Transverse colon (tissue), 4 donors: ENCODE results near the gene SLAMF8. TPM values are rescaled to one million over a fixed set of nuclear protein-coding genes. Genes with fewer than 3 reads are reported as not detected.

Source experiments
- DNase-seq: peaks from one replicate; pipeline ENCODE4 v3.0.0-alpha.2; 2019
- H3K27ac ChIP-seq, 4 donors: fragments of 200-600 bp; sonication (generic); 2 replicates each; pipeline ENCODE4 v1.5.1; 2016 to 2018; ENCODE audit warnings: inconsistent platforms in 4 of 4
- H3K27me3 ChIP-seq: fragments of 200-600 bp; sonication (generic); 2 replicates; pipeline ENCODE4 v1.5.1; 2017; ENCODE audit warnings: inconsistent platforms
- H3K36me3 ChIP-seq, 4 donors: fragments of 200-600 bp; sonication (generic); 2 replicates each; pipeline ENCODE4 v1.5.1; 2017 to 2019; ENCODE audit warnings: inconsistent platforms in 4 of 4
- H3K4me1 ChIP-seq, 4 donors: fragments of 200-600 bp; sonication (generic); 2 replicates each; pipeline ENCODE4 v1.5.1; 2017 to 2020; ENCODE audit warnings: inconsistent platforms in 4 of 4
- H3K4me3 ChIP-seq, 4 donors: fragments of 200-600 bp; sonication (generic); 1 replicate in 1 of 4; 2 replicates in 3 of 4; pipeline versions ENCODE4 v1.5.1 to v1.6.1; 2017 to 2019; ENCODE audit warnings: inconsistent platforms in 4 of 4
- H3K9me3 ChIP-seq, 2 donors: fragments of 200-600 bp; sonication (generic); 2 replicates each; pipeline ENCODE4 v1.5.1; 2017 to 2019; ENCODE audit warnings: inconsistent platforms in 2 of 2
- EP300 ChIP-seq: sonication (generic); formaldehyde crosslinking; IDR thresholded peaks from one replicate; pipeline ENCODE4 v1.6.1; 2017; ENCODE audit warnings: antibody characterized with exemption, low read depth
- POLR2A ChIP-seq: fragments of 450-650 bp; IDR thresholded peaks from one replicate; pipeline ENCODE4 v1.6.1; 2016; ENCODE audit warnings: antibody characterized with exemption, mild to moderate bottlenecking, moderate library complexity
- POLR2AphosphoS5 ChIP-seq, 3 donors: sonication (generic); formaldehyde crosslinking; IDR thresholded peaks; one replicate each; pipeline ENCODE4 v1.6.1; 2016; ENCODE audit warnings: antibody characterized with exemption in 3 of 3
- WGBS, 2 donors: methylation state at CpG; one replicate each; pipeline ENCODE4 v1.1.5; 2018; ENCODE audit warnings: low coverage in 1 of 2; 5-methylcytosine and 5-hydroxymethylcytosine counted together
- in situ Hi-C, 4 donors: fragments of 200-750 bp; cut with MboI; loops; one replicate each; pipeline versions ENCODE4 v1.15.0 to v1.15.1; 2017; ENCODE audit warnings: low sequenced_read_pairs in 3 of 4, low pct_ligation_motif_present in 1 of 4, low pct_unique_long_range_greater_than_20kb in 1 of 4
- intact Hi-C: fragments of 100-400 bp; cut with DNase I; formaldehyde crosslinking; loops from one replicate; pipeline ENCODE4 v1.15.1; 2023; ENCODE audit warnings: low total_unique reads
- total RNA-seq, 4 donors: library from RNA; depleted of rRNA; stranded (reverse); fragments of >200 nt; gene quantifications; one replicate each; pipeline ENCODE4 v1.1.0, GENCODE V29; 2016
- TF ChIP-seq, protein P1 (sequence below), 5 experiments: fragments of 200-600 bp in 3 of 5; fragments of 450-650 bp in 2 of 5; sonication (generic) in 3 of 5; IDR thresholded peaks; 1 replicate in 2 of 5; 2 replicates in 3 of 5; pipeline ENCODE4 v1.5.1; 2016 to 2017; ENCODE audit warnings: antibody characterized with exemption in 5 of 5, inconsistent platforms in 3 of 5, mild to moderate bottlenecking in 2 of 5, moderate library complexity in 1 of 5

SLAMF8 gene
- total RNA-seq, 4 donors from 2014 or later: 0.37 to 7.1 (median 2.3) TPM

DNA sequence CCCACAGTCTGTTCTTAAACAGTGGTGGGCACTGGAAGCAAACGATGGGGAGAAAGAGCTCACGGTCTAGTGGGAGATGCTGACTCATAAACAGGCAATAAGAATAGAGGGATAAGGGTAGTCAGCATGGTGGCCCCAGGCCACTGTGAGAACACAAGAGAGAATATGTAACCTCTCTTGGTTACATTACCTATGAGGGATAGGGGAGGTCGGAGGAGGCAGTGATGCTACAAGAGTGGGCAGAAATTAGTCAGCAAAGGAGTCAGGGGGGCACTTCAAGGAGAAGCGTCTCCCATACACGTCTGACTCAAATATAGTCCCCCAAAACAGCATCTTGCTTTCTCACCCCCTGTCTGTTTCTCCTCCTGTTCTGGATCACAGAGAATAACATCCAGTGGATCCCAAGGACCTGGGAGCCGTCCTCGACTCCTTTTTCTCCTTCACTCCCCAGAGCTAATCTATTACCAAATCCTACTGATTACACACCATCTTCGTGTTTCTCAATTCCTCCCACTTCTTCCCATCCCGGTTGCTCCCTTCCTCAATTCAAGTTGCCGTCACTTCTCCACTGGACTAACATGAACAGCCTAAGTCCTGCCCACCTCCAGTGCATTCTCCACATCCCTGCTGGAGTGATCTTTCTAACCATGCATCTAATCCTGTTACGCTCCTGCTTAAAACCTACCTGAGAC, 2.1 kb downstream of the SLAMF8 start:
- no peaks in the 10 kb centered on the region for H3K36me3 ChIP-seq
- 74 to 87% methylated on average over 10 to 11 of the region's 11 CpGs for WGBS, 2 donors
- peaks cover 0 to 8% (median 0%) of the 10 kb centered on the region in 4 donors for H3K4me1 ChIP-seq
- DNase-seq: no peak
- H3K4me3 ChIP-seq: no peak overlapping the region
- no peaks in the 10 kb centered on the region for H3K27me3 ChIP-seq
- no peak overlapping the region for H3K27ac ChIP-seq
- no peaks in the 10 kb centered on the region for H3K9me3 ChIP-seq
- no peak for TF ChIP-seq EP300
- TF ChIP-seq, protein P1, sequence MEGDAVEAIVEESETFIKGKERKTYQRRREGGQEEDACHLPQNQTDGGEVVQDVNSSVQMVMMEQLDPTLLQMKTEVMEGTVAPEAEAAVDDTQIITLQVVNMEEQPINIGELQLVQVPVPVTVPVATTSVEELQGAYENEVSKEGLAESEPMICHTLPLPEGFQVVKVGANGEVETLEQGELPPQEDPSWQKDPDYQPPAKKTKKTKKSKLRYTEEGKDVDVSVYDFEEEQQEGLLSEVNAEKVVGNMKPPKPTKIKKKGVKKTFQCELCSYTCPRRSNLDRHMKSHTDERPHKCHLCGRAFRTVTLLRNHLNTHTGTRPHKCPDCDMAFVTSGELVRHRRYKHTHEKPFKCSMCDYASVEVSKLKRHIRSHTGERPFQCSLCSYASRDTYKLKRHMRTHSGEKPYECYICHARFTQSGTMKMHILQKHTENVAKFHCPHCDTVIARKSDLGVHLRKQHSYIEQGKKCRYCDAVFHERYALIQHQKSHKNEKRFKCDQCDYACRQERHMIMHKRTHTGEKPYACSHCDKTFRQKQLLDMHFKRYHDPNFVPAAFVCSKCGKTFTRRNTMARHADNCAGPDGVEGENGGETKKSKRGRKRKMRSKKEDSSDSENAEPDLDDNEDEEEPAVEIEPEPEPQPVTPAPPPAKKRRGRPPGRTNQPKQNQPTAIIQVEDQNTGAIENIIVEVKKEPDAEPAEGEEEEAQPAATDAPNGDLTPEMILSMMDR (IDR thresholded peaks at IDR 0.05): no peak
- TF ChIP-seq POLR2AphosphoS5 (IDR thresholded peaks at IDR 0.05): no peak
- TF ChIP-seq POLR2A: no peak
- in situ Hi-C loops (no loop called here), intact Hi-C loops (no loop called here)

DNA sequence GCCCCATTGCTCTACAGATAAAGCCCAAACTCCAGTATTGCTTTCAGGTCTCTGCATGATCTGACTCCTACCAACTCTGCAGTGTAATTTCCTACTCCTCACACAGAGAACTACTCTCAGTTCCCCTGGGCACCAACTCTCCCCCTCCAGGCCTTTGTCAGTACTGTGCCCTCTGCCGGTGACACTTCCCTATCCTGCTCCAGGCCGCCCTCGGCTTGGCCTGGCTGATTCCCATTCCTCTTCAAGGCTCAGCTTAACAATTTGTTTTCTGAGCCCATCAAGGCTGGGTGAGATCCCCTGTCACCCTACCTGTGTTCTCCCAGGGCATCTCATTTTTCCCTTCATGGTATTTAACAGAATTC, 2.6 kb downstream of the SLAMF8 start:
- peak; percentile 54 for DNase-seq
- H3K9me3 ChIP-seq: no peaks in the 10 kb centered on the region
- in situ Hi-C loops: no loop called here
- no peak for TF ChIP-seq EP300
- TF ChIP-seq, protein P1 (IDR thresholded peaks at IDR 0.05): peak; percentile 43 to 60 (median 47)
- TF ChIP-seq POLR2A: no peak
- TF ChIP-seq POLR2AphosphoS5 (IDR thresholded peaks at IDR 0.05): no peak
- intact Hi-C loops: no loop called here
- H3K36me3 ChIP-seq: no peaks in the 10 kb centered on the region
- H3K4me3 ChIP-seq: no peak overlapping the region
- WGBS, 2 donors: 13 to 32% methylated on average over 3 of the region's 3 CpGs
- H3K4me1 ChIP-seq: peaks cover 0 to 8% (median 0%) of the 10 kb centered on the region in 4 donors
- H3K27ac ChIP-seq: no peak overlapping the region
- no peaks in the 10 kb centered on the region for H3K27me3 ChIP-seq

DNA sequence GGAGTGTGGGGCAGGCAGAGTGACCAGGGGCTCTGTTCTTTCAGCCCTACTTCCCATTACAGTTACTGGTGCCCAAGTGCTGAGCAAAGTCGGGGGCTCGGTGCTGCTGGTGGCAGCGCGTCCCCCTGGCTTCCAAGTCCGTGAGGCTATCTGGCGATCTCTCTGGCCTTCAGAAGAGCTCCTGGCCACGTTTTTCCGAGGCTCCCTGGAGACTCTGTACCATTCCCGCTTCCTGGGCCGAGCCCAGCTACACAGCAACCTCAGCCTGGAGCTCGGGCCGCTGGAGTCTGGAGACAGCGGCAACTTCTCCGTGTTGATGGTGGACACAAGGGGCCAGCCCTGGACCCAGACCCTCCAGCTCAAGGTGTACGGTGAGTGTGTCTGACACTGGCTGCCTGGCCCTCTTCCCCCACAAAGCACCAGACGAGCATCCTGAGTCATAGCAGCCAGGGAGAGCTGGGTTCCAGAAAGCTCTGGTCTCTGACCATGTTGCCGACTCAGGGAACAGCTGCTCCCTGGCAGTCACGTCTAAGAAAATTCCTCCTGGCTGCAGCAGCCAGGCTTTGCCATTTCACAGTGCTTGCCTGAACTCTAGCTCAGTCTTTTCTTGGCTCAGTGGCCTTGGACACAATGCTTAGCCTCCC, 3.3 kb downstream of the SLAMF8 start:
- DNase-seq: no peak
- Histone ChIP-seq H3K4me3 (no peak overlapping the region), H3K9me3 (no peaks in the 10 kb centered on the region), H3K4me1 (peaks cover 0 to 8% (median 0%) of the 10 kb centered on the region in 4 donors), H3K36me3 (no peaks in the 10 kb centered on the region), H3K27me3 (no peaks in the 10 kb centered on the region), H3K27ac (no peak overlapping the region)
- in situ Hi-C loops: no loop called here
- intact Hi-C loops: no loop called here
- TF ChIP-seq POLR2AphosphoS5 (IDR thresholded peaks at IDR 0.05) (no peak), EP300 (no peak), POLR2A (no peak)
- TF ChIP-seq, protein P1 (IDR thresholded peaks at IDR 0.05): no peak
- WGBS, 2 donors: 89% methylated on average over 18 of the region's 18 CpGs; no CpG with 5 or more reads in 1 of the 2 donors

DNA sequence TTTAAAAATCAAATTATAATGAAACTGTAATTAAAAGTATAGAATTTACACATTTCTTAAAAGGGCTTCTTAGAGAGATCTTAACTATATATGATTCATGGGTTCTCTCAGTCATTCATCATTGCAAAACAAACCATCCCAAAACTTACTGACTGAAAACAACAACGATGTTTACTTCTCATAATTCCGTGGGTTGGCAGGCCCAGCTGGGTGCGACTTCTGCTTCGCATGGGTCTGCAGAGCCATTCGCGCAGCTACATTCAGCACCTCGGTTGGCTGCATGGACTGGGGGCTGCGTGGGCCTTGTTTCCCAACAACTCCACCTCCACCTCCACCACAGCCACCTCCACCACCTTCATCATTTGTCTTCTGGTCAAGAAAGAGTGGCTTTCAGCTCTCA, 4.0 kb downstream of the SLAMF8 start:
- WGBS, 2 donors: 73 to 82% methylated on average over 7 to 8 of the region's 8 CpGs
- Histone ChIP-seq H3K36me3 (no peaks in the 10 kb centered on the region), H3K27ac (no peak overlapping the region), H3K4me1 (peaks cover 0 to 6% (median 0%) of the 10 kb centered on the region in 4 donors), H3K9me3 (no peaks in the 10 kb centered on the region), H3K27me3 (no peaks in the 10 kb centered on the region), H3K4me3 (no peak overlapping the region)
- in situ Hi-C loops (no loop called here), intact Hi-C loops (no loop called here)
- TF ChIP-seq EP300 (no peak), POLR2AphosphoS5 (IDR thresholded peaks at IDR 0.05) (no peak)
- TF ChIP-seq, protein P1 (IDR thresholded peaks at IDR 0.05): no peak
- DNase-seq: no peak
